ENCODE data around the gene PAQR4.

Gene PAQR4

GRCh38 chr16:3007957-3008689 is 39.0 kb downstream of the PAQR4 start:
- DNase-seq = no peak

DNA sequence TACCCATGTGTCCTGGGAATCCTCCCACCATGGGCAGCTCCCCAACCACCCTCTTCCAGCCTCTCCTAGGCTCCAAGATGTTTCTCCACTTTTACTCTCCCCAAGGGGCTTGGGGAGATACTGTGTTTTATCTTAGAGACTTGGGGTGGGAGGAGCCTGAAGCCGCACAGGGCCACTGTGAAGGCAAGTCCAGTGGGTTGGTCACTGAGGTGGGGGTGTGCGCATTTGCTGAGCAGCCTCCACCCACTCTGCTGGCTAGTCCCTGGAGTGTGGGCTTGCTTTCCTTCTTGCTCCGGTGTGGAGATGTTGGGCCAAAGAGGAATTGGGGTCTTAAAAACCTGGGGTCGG is 39.5 kb downstream of the PAQR4 start:
- no peak for DNase-seq

DNA sequence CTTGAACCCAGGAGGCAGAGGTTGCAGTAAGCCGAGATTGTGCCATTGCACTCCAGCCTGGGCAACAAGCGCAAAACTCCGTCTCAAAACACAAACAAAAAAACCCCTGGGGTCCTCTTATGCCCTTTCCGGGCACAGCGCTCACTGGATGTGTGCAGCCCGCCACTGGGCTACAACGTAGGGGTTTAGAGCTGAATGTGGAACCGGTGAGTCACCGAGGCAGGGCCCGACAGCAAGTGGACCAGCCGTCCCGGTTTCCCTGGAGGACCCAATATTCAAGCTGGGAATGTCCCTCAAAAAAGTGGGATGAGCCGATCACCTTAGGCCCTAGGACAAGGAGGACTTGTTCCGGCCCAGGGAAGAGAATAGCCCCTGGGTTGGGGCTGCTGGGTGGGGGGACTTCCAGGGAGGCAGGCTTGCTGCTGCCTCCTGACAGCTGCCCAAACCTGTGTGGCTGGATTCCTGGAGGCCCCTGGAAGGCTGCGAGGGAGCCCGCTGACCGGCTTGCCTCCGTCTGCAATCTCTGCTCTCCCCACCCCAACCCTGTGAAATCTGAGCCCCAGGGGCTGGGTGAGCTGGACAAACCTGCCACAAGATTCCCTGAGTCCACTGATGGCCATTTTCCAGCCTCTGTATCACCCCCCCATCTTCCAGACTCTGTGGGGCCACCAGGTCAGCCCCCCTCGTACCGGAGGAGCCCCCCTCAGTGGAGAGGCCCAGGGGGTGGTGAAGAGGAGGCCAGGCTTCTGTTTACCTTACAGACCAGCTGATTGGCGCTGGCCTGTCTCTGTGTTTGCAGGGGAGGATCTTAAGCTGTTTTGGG is 40.6 kb downstream of the PAQR4 start:
- DNase-seq = no peak

GRCh38 chr16:3010510-3010909 is 41.4 kb downstream of the PAQR4 start:
- no peak for DNase-seq

DNA sequence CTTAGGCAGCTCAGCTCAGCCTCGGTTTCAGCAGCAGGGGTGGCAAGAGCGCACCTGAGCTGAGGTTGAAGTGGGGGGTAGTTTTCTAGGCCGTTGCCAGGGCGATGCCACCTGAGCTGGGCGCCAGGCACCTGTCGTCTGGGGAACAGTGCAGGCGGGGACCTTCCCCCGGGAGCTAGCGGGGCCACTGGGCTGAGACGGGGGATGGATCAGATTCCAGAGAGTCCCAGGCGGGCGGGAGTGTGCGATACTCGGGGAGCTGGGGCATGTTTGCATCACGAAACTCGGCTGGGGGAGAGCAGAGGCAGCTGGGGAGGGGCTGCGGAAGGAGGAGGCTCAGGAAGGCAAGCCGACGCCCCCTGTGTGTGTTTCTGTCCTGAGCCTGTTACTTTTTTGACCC is 43.1 kb downstream of the PAQR4 start:
- DNase-seq = no peak

DNA sequence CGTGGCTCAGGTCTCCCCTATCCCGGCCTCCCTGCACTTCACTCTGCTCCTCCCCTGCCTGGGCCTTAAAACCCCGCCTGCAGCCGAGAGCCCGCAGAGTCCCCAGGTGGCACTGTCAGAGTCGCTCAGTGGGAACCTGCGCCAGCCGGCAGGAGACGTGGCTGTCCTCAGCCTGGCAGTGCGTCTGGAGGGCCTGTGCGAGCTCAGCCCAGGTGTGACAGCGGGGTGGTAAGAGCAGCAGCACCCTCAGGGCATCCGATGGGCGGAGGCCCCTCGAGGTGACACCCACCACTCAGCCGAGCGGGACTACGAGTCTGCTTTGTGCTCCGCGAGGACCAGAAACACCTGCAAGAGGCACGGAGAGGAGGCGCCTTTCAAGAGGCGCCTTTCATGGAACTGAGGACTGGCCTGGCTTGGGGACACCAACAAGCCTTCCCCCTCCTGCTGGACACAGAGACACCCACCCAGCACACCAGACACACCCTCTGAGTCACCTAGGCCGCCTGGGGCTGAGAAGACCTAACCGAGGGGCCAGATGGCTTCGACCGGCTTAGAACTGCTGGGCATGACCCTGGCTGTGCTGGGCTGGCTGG is 43.8 kb downstream of the PAQR4 start, which contains the start of gene CLDN9:
TSS of gene CLDN9 (plus strand) at position 96 of the 593 bp plus-strand sequence. CDS start at position 536, 440 bp downstream.
- DNase-seq = no peak

GRCh38 chr16:3013491-3013951 is 44.4 kb downstream of the PAQR4 start:
- DNase-seq = no peak

DNA sequence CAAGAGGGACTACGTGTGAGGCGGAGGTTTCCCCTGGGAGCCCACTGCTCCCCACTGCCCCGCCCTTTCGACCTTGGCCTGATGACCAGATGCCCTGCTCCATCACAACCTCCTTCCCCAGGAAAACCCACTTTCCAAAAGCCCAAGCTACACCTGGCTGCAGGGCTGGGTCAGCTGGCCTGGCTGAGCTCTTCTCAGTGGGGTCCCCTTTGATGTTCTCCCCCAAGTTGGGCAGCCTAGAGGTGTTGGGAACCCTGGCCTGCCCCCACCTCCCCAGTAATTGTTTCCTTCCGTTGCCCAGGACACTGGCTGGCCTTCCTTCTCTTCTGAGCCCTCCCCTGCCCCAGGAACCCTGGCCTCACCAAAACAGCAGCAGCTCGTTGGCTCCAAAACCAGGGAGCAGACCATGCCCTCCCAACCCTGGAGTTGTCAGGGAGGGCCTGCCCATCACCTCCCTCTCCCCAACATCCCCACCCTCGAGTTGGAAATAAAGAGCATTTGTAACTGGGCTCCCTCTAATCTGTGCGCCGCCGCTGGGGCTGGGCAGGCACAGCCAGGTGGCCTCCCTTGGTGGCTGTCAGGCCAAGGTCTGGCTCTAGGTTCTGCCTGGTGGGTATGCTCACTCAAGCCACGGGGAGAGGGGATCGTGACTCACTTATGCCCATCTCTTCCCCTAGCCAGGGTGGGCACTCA is 45.0 kb downstream of the PAQR4 start:
- no peak for DNase-seq

- DNase-seq = no peak
Observed at GRCh38 chr16:3014971-3015370, 45.8 kb downstream of the PAQR4 start.

GRCh38 chr16:3015865-3016521 is 46.8 kb downstream of the PAQR4 start:
- no peak for DNase-seq

- DNase-seq = no peak
Observed at GRCh38 chr16:3017344-3017743, 48.2 kb downstream of the PAQR4 start.

GRCh38 chr16:3017794-3018506 is 48.8 kb downstream of the PAQR4 start, which contains the start of gene CLDN6:
Gene CLDN6, minus strand, starts transcription at chr16:3018183. Its CDS starts 2,162 bp downstream, at chr16:3016021.
- no peak for DNase-seq

GRCh38 chr16:3019594-3020246 is 50.6 kb downstream of the PAQR4 start:
- no peak for DNase-seq

DNA sequence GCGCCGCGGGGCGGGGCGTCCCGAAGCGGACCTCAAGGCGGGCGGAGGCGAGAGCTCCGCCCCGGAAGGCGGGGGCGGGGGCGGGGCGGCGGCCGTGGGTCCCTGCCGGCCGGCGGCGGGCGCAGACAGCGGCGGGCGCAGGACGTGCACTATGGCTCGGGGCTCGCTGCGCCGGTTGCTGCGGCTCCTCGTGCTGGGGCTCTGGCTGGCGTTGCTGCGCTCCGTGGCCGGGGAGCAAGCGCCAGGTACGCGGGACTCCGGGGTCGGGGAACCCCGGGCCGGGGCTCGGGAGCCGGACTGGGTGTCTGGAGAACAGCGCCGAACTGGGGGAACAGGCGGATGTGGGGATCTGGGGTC is 51.1 kb downstream of the PAQR4 start, which contains the start of gene TNFRSF12A:
TSS of gene TNFRSF12A (plus strand) at position 122 of the 357 bp plus-strand sequence. CDS start at position 152, 30 bp downstream.
- peak; percentile 65 for DNase-seq

DNA sequence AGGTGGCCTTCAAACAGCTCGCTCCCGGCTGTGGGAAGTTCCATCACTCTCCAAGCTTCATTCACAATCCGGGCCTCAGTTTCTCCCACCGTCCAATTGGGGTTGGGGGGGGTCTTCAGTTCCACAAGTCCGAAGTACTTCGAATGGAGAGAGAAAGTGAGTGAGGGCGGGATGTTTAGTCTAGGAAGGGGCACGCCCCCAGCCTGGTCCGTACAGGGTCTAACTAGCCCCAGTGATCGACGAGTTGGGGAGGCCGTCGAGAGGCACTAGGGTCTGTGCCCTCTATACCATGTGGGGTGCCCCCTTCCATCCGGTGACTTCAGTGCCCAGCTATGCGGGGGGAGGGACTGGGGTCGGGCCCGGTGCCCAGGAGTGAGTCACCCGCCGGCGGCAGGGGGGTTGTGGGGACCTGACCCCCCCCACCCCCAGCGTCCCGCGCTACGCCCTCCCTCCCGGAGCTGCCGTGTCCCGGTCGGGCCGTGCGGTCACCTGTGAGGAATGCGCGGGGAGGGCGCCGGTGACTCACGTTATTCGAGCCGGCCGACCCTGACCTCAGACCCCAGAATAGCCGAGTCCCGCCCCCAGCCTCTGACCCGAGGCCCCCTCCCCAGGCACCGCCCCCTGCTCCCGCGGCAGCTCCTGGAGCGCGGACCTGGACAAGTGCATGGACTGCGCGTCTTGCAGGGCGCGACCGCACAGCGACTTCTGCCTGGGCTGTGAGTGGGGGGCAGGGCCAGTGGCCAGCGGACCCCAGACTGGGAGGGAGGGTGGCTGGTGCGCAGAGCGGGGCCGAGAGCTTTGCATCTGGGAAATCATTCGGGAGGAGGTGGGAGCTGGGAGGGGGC is 51.7 kb downstream of the PAQR4 start:
- DNase-seq = peak; percentile 77

- DNase-seq = peak; percentile 68
Observed at GRCh38 chr16:3021449-3022207, 52.5 kb downstream of the PAQR4 start.

DNA sequence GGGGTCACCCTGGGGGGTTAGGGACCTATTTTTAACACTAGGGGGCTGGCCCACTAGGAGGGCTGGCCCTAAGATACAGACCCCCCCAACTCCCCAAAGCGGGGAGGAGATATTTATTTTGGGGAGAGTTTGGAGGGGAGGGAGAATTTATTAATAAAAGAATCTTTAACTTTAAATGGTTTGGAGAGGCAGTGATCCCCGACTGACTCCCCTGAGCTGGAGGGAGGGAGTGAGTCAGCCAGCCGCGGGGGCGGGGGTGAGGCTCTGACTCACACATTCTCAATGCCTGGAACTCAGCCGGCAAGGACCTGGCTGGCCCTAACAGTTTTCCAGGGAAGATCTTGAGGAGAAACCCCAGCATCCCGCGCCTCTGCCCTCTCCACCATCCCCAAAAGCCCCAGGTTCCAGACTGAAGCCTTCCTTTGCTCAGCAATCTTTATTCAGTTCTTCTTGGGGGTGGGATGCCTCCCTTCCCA is 53.1 kb downstream of the PAQR4 start:
- peak; percentile 81 for DNase-seq

- no peak for DNase-seq
Observed at GRCh38 chr16:3022684-3023414, 53.7 kb downstream of the PAQR4 start.

All from activated gamma-delta T cell treated with Interleukin-2 at 50 U/mL for 16 hours (primary cell).